Endothelial cell of umbilical vein (primary cell): Measurements from ENCODE around the gene PTPRH. TPM values are rescaled to one million over a fixed set of nuclear protein-coding genes. Genes with fewer than 3 reads are reported as not detected.

ENCODE experiments used
- BruUV-seq: library from RNA; stranded (reverse); fragments of 400-500 nt; replicated peaks from 2 replicates; lab custom pipeline; 2021; lab: Mats Ljungman, UMichigan
- CTCF ChIA-PET: fragments of 300-600, 350-600 bp; sonication (Branson Sonifier 250); formaldehyde crosslinking; loops from one replicate; lab custom pipeline; 2021; ENCODE audit warnings: antibody characterized with exemption, inconsistent platforms; lab: Charles Lee
- POLR2A ChIA-PET: fragments of 300-600, 350-600 bp; sonication (Branson Sonifier 250); formaldehyde crosslinking; loops from one replicate; lab custom pipeline; 2021; ENCODE audit warnings: antibody characterized with exemption, inconsistent platforms; lab: Charles Lee
- DNase-seq: peaks from one replicate; pipeline ENCODE4 v3.0.0-alpha.2; 2011; ENCODE audit warnings: low read depth, low spot score
- FAIRE-seq: peaks from 2 replicates; lab custom pipeline; 2011; peaks lifted over from hg19 to GRCh38; lab: Jason Lieb, UNC
- H2AFZ ChIP-seq: 2 replicates; pipeline ENCODE4 v1.6.0; 2012; ENCODE audit warnings: low read depth, low read length, control low read depth, inconsistent platforms
- H3K27ac ChIP-seq: 2 replicates; pipeline ENCODE4 v1.5.1; 2011; ENCODE audit warnings: low read depth, mild to moderate bottlenecking, control low read depth, low read length, moderate library complexity; ENCODE audit not compliant: insufficient read depth
- H3K27me3 ChIP-seq, 2 experiments: 2 replicates each; pipeline versions ENCODE4 v1.6.0 to v1.6.1; 2011; ENCODE audit warnings: low read length in 2 of 2, mixed read lengths in 1 of 2; ENCODE audit not compliant: control insufficient read depth in 2 of 2, insufficient read depth in 2 of 2
- H3K36me3 ChIP-seq, 2 experiments: 2 replicates in 1 of 2; 3 replicates in 1 of 2; pipeline ENCODE4 v1.5.1; 2011; ENCODE audit warnings: low read length in 2 of 2, mild to moderate bottlenecking in 1 of 2, moderate library complexity in 1 of 2; ENCODE audit not compliant: control insufficient read depth in 2 of 2, insufficient read depth in 2 of 2; ENCODE audit errors: extremely low read depth in 1 of 2
- H3K4me1 ChIP-seq: 3 replicates; pipeline ENCODE4 v1.5.1; 2011; ENCODE audit warnings: mild to moderate bottlenecking, low read length; ENCODE audit not compliant: control insufficient read depth, insufficient read depth; ENCODE audit errors: extremely low read depth
- H3K4me2 ChIP-seq: 2 replicates; pipeline ENCODE4 v1.6.1; 2011; ENCODE audit warnings: low read length, control low read depth, mixed read lengths; ENCODE audit not compliant: insufficient read depth
- H3K4me3 ChIP-seq, 3 experiments: fragments of 200-600 bp in 1 of 3; sonication (generic), shearing (Covaris generic) in 1 of 3; replicated peaks in 1 of 3; 2 replicates each; pipeline ENCODE4 v1.5.1; 2011 to 2016; ENCODE audit warnings: control low read depth in 3 of 3, low read length in 3 of 3, mild to moderate bottlenecking in 2 of 3, inconsistent platforms in 1 of 3, low read depth in 1 of 3, moderate library complexity in 1 of 3; ENCODE audit not compliant: insufficient read depth in 1 of 3
- H3K79me2 ChIP-seq: 2 replicates; pipeline ENCODE4 v1.6.0; 2012; ENCODE audit warnings: low read length, inconsistent platforms; ENCODE audit not compliant: control insufficient read depth, insufficient read depth
- H3K9ac ChIP-seq: replicated peaks from 2 replicates; pipeline ENCODE3; 2011; ENCODE audit warnings: low read length, control low read depth; ENCODE audit not compliant: insufficient read depth; ENCODE audit errors: extremely low read depth
- H3K9me1 ChIP-seq: replicated peaks from 3 replicates; pipeline ENCODE4 v1.6.0; 2011; ENCODE audit warnings: mild to moderate bottlenecking, low read length; ENCODE audit not compliant: control insufficient read depth, insufficient read depth; ENCODE audit errors: extremely low read depth
- H3K9me3 ChIP-seq: replicated peaks from 2 replicates; pipeline ENCODE4 v1.5.1; 2012; ENCODE audit warnings: low read length, inconsistent platforms; ENCODE audit not compliant: control insufficient read depth, insufficient read depth
- H4K20me1 ChIP-seq: replicated peaks from 2 replicates; pipeline ENCODE3; 2011; ENCODE audit warnings: mild to moderate bottlenecking, low read length; ENCODE audit not compliant: control insufficient read depth, insufficient read depth; ENCODE audit errors: extremely low read depth
- EZH2 ChIP-seq: IDR thresholded peaks from 2 replicates; pipeline ENCODE4 v1.6.1; 2012; ENCODE audit warnings: borderline replicate concordance, low read depth, mild to moderate bottlenecking, moderate library complexity, low read length, inconsistent platforms; ENCODE audit not compliant: severe bottlenecking
- FOS ChIP-seq: IDR thresholded peaks from 2 replicates; pipeline ENCODE4 v1.6.1; 2011; ENCODE audit warnings: mild to moderate bottlenecking, low read length, moderate library complexity, borderline replicate concordance; ENCODE audit not compliant: insufficient read depth
- GATA2 ChIP-seq: IDR thresholded peaks from 2 replicates; pipeline ENCODE4 v1.7.0; 2011; ENCODE audit warnings: low read depth, mild to moderate bottlenecking, moderate library complexity, mixed read lengths, low read length; ENCODE audit not compliant: insufficient read length, insufficient read depth
- JUN ChIP-seq: IDR thresholded peaks from 2 replicates; pipeline ENCODE4 v1.6.1; 2011; ENCODE audit warnings: borderline replicate concordance, low read depth; ENCODE audit not compliant: insufficient read length, insufficient read depth
- MAX ChIP-seq: IDR thresholded peaks from 2 replicates; pipeline ENCODE4 v1.6.1; 2011; ENCODE audit not compliant: insufficient read depth, insufficient read length
- MYC ChIP-seq: IDR thresholded peaks from one replicate; pipeline ENCODE4 v1.6.1; 2011; ENCODE audit warnings: mild to moderate bottlenecking, low read depth, low read length
- POLR2A ChIP-seq: IDR thresholded peaks from 2 replicates; pipeline ENCODE4 v1.6.1; 2012; ENCODE audit warnings: low read depth, mild to moderate bottlenecking, control low read depth, low read length
- POLR2AphosphoS5 ChIP-seq: IDR thresholded peaks from 2 replicates; pipeline ENCODE4 v1.6.1; 2012; ENCODE audit warnings: low read depth, mild to moderate bottlenecking, control low read depth, low read length, moderate library complexity; ENCODE audit not compliant: insufficient read depth
- dilution Hi-C: fragments of 300-500 bp; cut with MboI; formaldehyde crosslinking; loops from one replicate; pipeline ENCODE4 v1.15.0; 2019; ENCODE audit warnings: low sequenced_read_pairs; ENCODE audit not compliant: extremely low pct_ligation_motif_present
- intact Hi-C: fragments of 100-400 bp; cut with micrococcal nuclease; formaldehyde crosslinking; loops from one replicate; pipeline ENCODE4 v1.10.0; 2022
- polyA plus RNA-seq, 4 experiments: library from polyadenylated mRNA; depleted of rRNA in 3 of 4; stranded (reverse) in 3 of 4; unstranded in 1 of 4; fragments of >200 nt; gene quantifications; 2 replicates each; pipeline versions ENCODE4 v1.2.1 to v1.2.3, GENCODE V29; 2011 to 2012; ENCODE audit warnings: missing spikeins in 1 of 4
- total RNA-seq: library from RNA; stranded (reverse); gene quantifications from 2 replicates; pipeline ENCODE4 v1.2.3, GENCODE V29; 2021
- TF ChIP-seq, protein P1 (sequence below), 2 donors: IDR thresholded peaks; 1 replicate in 1 of 2; 2 replicates in 1 of 2; pipeline ENCODE4 v1.5.1; 2011; ENCODE audit warnings: low read length in 2 of 2, mild to moderate bottlenecking in 2 of 2, moderate library complexity in 2 of 2, control low read depth in 1 of 2, inconsistent platforms in 1 of 2, low read depth in 1 of 2; ENCODE audit not compliant: insufficient read depth in 1 of 2; ENCODE audit errors: extremely low read depth in 1 of 2

The PTPRH gene
- total and polyA plus RNA-seq, 2 donors (not counting 3 experiments of a cell fraction or from before 2014, with no cell fraction given) = 0.14 to 1.00 TPM

DNA sequence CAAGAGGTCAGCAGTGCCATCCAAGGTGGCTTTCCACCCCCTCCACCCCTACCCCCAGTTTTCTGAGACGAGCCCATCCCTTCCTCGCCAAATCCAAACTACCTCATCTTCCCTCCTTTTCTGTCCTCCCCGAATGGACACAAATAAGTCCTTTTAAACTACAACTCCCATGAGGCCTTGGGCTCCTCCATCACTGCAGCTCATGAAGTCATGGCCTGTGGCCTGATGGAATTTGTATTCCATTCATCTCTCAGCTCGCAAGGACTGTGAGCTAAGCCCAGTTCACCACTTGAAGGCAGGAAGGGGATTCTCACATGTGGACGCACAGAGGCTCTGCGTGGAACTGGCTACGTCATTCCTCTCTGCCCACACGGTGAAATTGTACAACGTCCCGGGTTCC, 12.5 kb downstream of the PTPRH start:
- Histone ChIP-seq H3K9me3 (no peaks in the 10 kb centered on the region), H3K27ac (no peak overlapping the region), H4K20me1 (no peaks in the 10 kb centered on the region), H3K4me3 (no peak overlapping the region), H3K4me2 (no peak overlapping the region), H3K27me3 (no peaks in the 10 kb centered on the region), H3K9me1 (no peaks in the 10 kb centered on the region), H3K9ac (no peak overlapping the region), H3K79me2 (no peaks in the 10 kb centered on the region), H2AFZ (no peak overlapping the region), H3K36me3 (no peaks in the 10 kb centered on the region), H3K4me1 (no peaks in the 10 kb centered on the region)
- no TSS peak for BruUV-seq
- TF ChIP-seq POLR2A (no peak), POLR2AphosphoS5 (no peak), MYC (no peak), JUN (no peak), MAX (no peak), GATA2 (no peak), FOS (no peak), EZH2 (no peak)
- TF ChIP-seq, protein P1, sequence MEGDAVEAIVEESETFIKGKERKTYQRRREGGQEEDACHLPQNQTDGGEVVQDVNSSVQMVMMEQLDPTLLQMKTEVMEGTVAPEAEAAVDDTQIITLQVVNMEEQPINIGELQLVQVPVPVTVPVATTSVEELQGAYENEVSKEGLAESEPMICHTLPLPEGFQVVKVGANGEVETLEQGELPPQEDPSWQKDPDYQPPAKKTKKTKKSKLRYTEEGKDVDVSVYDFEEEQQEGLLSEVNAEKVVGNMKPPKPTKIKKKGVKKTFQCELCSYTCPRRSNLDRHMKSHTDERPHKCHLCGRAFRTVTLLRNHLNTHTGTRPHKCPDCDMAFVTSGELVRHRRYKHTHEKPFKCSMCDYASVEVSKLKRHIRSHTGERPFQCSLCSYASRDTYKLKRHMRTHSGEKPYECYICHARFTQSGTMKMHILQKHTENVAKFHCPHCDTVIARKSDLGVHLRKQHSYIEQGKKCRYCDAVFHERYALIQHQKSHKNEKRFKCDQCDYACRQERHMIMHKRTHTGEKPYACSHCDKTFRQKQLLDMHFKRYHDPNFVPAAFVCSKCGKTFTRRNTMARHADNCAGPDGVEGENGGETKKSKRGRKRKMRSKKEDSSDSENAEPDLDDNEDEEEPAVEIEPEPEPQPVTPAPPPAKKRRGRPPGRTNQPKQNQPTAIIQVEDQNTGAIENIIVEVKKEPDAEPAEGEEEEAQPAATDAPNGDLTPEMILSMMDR (IDR thresholded peaks at IDR 0.05; ENCODE audit: extremely low read depth in 1 of 2, insufficient read depth in 1 of 2, low read depth in 1 of 2, low read length in 2 of 2) = no peak
- ChIA-PET POLR2A (no interaction called here), CTCF (no interaction called here)
- dilution Hi-C loops = no loop called here
- DNase-seq (no peak), FAIRE-seq (no peak)
- intact Hi-C loops = no loop called here
